ENCODE results near the gene THSD4. TPM values are rescaled to one million over a fixed set of nuclear protein-coding genes. Genes with fewer than 3 reads are reported as not detected.

THSD4 gene
- total and polyA plus RNA-seq, 7 donors = 1.4 to 7.8 (median 2.2) TPM

DNA sequence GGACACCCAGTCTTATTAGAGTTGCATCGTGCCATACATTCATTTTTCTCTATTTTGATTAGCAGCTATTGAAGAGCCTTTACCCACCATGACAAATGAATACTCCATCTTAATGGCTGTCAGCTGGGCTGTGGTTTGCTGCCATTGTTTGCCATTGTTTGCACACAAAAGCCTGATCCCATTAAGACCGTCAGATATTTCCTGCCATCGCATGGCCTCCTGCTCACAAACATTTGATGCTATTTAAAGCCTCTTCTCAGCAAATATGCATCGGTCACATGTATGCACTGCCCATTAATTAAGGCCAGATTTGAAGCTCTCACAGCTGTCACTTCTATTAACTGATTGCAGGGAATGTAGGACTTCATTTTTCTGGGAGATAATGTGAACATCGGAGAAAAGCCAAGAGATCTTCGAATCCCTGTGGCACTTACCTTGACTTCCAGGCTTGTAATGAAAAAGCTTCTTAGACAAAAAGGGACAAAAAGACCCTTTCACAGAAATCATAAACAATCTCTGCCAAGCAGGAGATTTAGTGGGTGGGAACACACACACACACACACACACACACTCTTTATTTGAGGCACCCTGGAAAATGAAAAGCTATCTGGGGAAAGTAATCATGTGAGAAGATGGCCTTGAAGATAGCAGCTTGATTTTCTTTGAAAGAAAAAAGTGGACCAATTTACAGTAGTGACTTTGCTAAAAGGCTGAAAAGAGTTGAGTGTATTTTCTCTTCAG is 519.7 kb downstream of the THSD4 start:
- Histone ChIP-seq H3K36me3 (no peaks in the 10 kb centered on the region), H3K4me1 (peaks cover 0 to 6% (median 2%) of the 10 kb centered on the region in 4 donors), H3K27me3 (no peaks in the 10 kb centered on the region), H3K9me3 (no peaks in the 10 kb centered on the region), H3K27ac (no peak overlapping the region), H3K4me3 (no peak overlapping the region)
- DNase-seq = no peak
- TF ChIP-seq POLR2A (IDR thresholded peaks at IDR 0.05) (no peak), EP300 (IDR thresholded peaks at IDR 0.05) (no peak), POLR2AphosphoS5 (IDR thresholded peaks at IDR 0.05) (no peak), CTCF (IDR thresholded peaks at IDR 0.05) (no peak)
- 54 to 83% methylated on average over 6 of the region's 6 CpGs for WGBS, 2 donors
- intact Hi-C loops (cut with DNase I) = no loop called here

DNA sequence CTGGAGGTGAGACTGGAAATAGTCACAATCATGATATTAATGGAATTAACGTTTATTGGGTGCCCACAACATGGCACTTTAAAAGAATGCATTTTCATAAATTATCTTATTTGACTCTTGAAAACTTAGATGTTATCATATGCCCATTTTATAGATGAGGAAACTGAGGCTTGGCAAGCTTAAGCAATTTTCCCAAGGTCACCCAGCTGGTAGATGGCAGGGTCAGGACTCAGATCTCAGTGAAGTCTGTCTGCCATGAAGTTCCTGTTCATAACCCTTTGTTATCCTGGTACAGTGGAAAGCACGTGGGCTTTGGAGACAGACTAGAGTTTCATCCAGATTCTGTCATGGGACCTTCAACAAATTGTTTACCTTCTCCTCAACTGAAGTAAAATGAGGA is 520.5 kb downstream of the THSD4 start:
- WGBS, 2 donors = 84 to 89% methylated on average over 2 of the region's 2 CpGs
- intact Hi-C loops (cut with DNase I) = no loop called here

DNA sequence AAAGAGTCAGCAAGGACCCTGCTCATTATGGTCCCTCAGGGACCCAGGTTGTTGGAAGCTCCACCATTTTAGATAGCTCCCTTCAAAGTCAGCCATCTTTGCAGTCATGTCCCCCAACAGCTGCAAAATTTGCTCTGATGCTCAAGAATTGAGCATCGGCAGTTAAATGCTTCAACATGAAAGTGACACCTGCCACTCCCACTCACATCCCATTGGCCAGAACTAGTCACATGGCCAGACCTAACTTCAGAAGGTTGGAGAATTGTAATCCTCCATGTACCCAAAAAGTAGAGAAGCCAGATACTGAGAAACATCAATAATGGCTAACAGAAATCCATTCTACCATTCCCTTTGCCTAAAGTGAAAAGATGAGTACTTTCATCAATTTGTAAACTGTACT is 523.6 kb downstream of the THSD4 start:
- Histone ChIP-seq H3K4me3 (no peak overlapping the region), H3K9me3 (no peaks in the 10 kb centered on the region), H3K27me3 (no peaks in the 10 kb centered on the region), H3K4me1 (no peaks in the 10 kb centered on the region), H3K27ac (no peak overlapping the region), H3K36me3 (no peaks in the 10 kb centered on the region)
- DNase-seq = no peak
- 93 to 94% methylated on average over 1 of the region's 1 CpG for WGBS, 2 donors
- intact Hi-C loops (cut with DNase I) = no loop called here
- no peak for TF ChIP-seq CTCF (IDR thresholded peaks at IDR 0.05)
- no peak for TF ChIP-seq POLR2A (IDR thresholded peaks at IDR 0.05)
- no peak for TF ChIP-seq EP300 (IDR thresholded peaks at IDR 0.05)
- TF ChIP-seq POLR2AphosphoS5 (IDR thresholded peaks at IDR 0.05) = no peak

More for the DNA sequence above, 520.5 kb downstream of the THSD4 start:
- Histone ChIP-seq H3K36me3 (no peaks in the 10 kb centered on the region), H3K9me3 (no peaks in the 10 kb centered on the region), H3K4me3 (no peak overlapping the region), H3K4me1 (no peaks in the 10 kb centered on the region), H3K27me3 (no peaks in the 10 kb centered on the region), H3K27ac (no peak overlapping the region)
- TF ChIP-seq EP300 (IDR thresholded peaks at IDR 0.05) (no peak), POLR2A (IDR thresholded peaks at IDR 0.05) (no peak), CTCF (IDR thresholded peaks at IDR 0.05) (no peak), POLR2AphosphoS5 (IDR thresholded peaks at IDR 0.05) (no peak)
- DNase-seq = no peak

DNA sequence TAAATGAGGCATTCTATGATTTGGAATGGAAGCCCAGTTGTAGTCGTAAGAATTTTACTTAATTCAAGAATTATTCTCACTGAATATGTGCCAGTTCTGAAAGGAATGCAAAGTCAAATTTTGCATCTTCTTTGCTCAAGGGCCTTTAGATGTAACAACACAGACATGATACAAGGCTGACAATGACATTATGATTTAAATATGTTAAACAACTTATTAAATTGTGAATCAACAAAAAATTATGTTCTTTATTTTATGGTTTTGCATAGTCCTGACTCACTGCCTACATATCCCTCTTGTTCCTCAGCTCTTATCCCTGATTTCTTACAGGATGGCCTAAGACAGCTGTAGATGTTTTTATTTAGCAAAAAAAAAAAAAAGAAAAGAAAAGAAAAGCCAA is 524.2 kb downstream of the THSD4 start:
- no peak overlapping the region for H3K4me3 ChIP-seq
- H3K27ac ChIP-seq = no peak overlapping the region
- TF ChIP-seq EP300 (IDR thresholded peaks at IDR 0.05) (no peak), POLR2AphosphoS5 (IDR thresholded peaks at IDR 0.05) (no peak), CTCF (IDR thresholded peaks at IDR 0.05) (no peak), POLR2A (IDR thresholded peaks at IDR 0.05) (no peak)
- no peaks in the 10 kb centered on the region for H3K36me3 ChIP-seq
- no peak for DNase-seq
- H3K4me1 ChIP-seq = no peaks in the 10 kb centered on the region
- intact Hi-C loops (cut with DNase I) = no loop called here
- H3K27me3 ChIP-seq = no peaks in the 10 kb centered on the region
- WGBS, 2 donors = 83 to 97% methylated on average over 1 of the region's 1 CpG
- no peaks in the 10 kb centered on the region for H3K9me3 ChIP-seq

DNA sequence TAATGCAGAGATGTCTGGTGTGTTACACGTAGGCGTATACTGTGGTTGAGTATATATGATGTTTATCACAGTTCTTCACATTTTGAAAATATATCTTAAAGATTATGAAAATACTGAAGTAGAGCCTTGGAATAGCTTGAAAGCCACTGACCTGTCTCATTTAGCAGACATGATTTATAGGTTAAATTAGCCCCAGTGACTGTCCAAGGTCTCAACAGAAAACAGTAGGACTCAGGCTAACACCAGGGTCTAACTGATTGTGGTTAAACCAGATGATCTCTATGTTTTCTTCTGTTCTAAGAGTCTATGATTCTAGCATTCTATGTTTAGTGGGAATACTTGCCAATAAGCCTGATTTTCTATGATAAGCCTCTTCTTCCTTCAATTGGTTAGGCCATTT is 528.6 kb downstream of the THSD4 start:
- intact Hi-C loops (cut with DNase I) = no loop called here
- Histone ChIP-seq H3K9me3 (no peaks in the 10 kb centered on the region), H3K36me3 (no peaks in the 10 kb centered on the region), H3K4me1 (no peaks in the 10 kb centered on the region), H3K27ac (no peak overlapping the region), H3K4me3 (no peak overlapping the region), H3K27me3 (no peaks in the 10 kb centered on the region)
- TF ChIP-seq CTCF (IDR thresholded peaks at IDR 0.05) = no peak
- TF ChIP-seq POLR2A (IDR thresholded peaks at IDR 0.05) = no peak
- TF ChIP-seq EP300 (IDR thresholded peaks at IDR 0.05) = no peak
- no peak for TF ChIP-seq POLR2AphosphoS5 (IDR thresholded peaks at IDR 0.05)
- WGBS, 2 donors = 91 to 98% methylated on average over 2 of the region's 2 CpGs
- no peak for DNase-seq

All from sigmoid colon (tissue), 7 donors.